Heart left ventricle (tissue), 16 donors: Measurements from ENCODE around the gene ZDHHC3. TPM values are rescaled to one million over a fixed set of nuclear protein-coding genes. Genes with fewer than 3 reads are reported as not detected.

Source experiments
- ATAC-seq, 4 donors: fragments of 200-7000 bp; cut with Tn5 transposase; one replicate each; pipeline ENCODE4 v1.9.1; 2020 to 2022; ENCODE audit warnings: moderate library complexity in 4 of 4, mild to moderate bottlenecking in 3 of 4, moderate number of reproducible peaks in 1 of 4
- DNase-seq, 5 donors: peaks; one replicate each; pipeline ENCODE4 v3.0.0-alpha.2; 2020
- H3K27ac ChIP-seq, 12 donors: fragments of 200-600 bp; sonication (generic) in 4 of 12; one replicate each; pipeline versions ENCODE4 v1.5.0 to v1.8.0; 2016 to 2022; ENCODE audit warnings: mild to moderate bottlenecking in 2 of 12
- H3K27me3 ChIP-seq, 9 donors: fragments of 200-600 bp; sonication (generic) in 2 of 9; one replicate each; pipeline versions ENCODE4 v1.5.1 to v1.8.0; 2016 to 2022; ENCODE audit warnings: mild to moderate bottlenecking in 3 of 9
- H3K36me3 ChIP-seq, 9 donors: fragments of 200-600 bp; sonication (generic) in 2 of 9; one replicate each; pipeline versions ENCODE4 v1.5.0 to v1.8.0; 2018 to 2022; ENCODE audit warnings: mild to moderate bottlenecking in 2 of 9
- H3K4me1 ChIP-seq, 12 donors: fragments of 200-600 bp; sonication (generic) in 4 of 12; one replicate each; pipeline versions ENCODE4 v1.5.0 to v1.8.0; 2016 to 2022; ENCODE audit warnings: mild to moderate bottlenecking in 3 of 12
- H3K4me3 ChIP-seq, 12 donors: fragments of 200-600 bp; sonication (generic) in 4 of 12; one replicate each; pipeline versions ENCODE4 v1.5.0 to v1.8.0; 2017 to 2022; ENCODE audit warnings: mild to moderate bottlenecking in 9 of 12, moderate library complexity in 4 of 12
- H3K9me3 ChIP-seq, 12 donors: fragments of 200-600 bp; sonication (generic) in 4 of 12; one replicate each; pipeline versions ENCODE4 v1.5.0 to v1.8.0; 2016 to 2022; ENCODE audit warnings: mild to moderate bottlenecking in 1 of 12
- POLR2A ChIP-seq, 2 donors: fragments of 450-650 bp; IDR thresholded peaks; one replicate each; pipeline ENCODE4 v1.6.1; 2017; ENCODE audit warnings: antibody characterized with exemption in 2 of 2, mild to moderate bottlenecking in 2 of 2, moderate library complexity in 2 of 2
- WGBS, 4 donors: extraction: QIAGEN DNeasy Blood & Tissue Kit in 2 of 4; methylation state at CpG; one replicate each; pipeline versions ENCODE4 v1.1.5 to v1.1.7; 2013 to 2018; 5-methylcytosine and 5-hydroxymethylcytosine counted together
- intact Hi-C, 10 donors: fragments of 100-400 bp; cut with DNase I; formaldehyde crosslinking; loops; one replicate each; pipeline versions ENCODE4 v1.11.1 to v1.14.2; 2022
- polyA plus RNA-seq, 2 donors: library from polyadenylated mRNA; stranded (reverse); fragments of 200-250 nt; gene quantifications; one replicate each; pipeline ENCODE4 v1.2.3, GENCODE V29; 2013
- total RNA-seq, 9 donors: library from RNA; depleted of rRNA in 2 of 9; stranded (reverse); fragments of >200 nt in 2 of 9; fragmentation: NEBNext Ultra II Directional in 3 of 9; extraction: Animal tissue kit (Norgen Biotek cat#: 25700) in 3 of 9; gene quantifications; one replicate each; pipeline versions ENCODE4 v1.1.0 to v1.2.4, GENCODE V29; 2016 to 2023
- TF ChIP-seq, protein P1 (sequence below), 12 donors: fragments of 200-600 bp; sonication (generic) in 4 of 12; IDR thresholded peaks; one replicate each; pipeline versions ENCODE4 v1.5.0 to v1.8.0; 2018 to 2022; ENCODE audit warnings: antibody characterized with exemption in 12 of 12, mild to moderate bottlenecking in 5 of 12
- donor health status: ischemic (EF 13 %, LVEDD 7.1; RV severe dilation, severe dysfunction).
- donor health status: healthy with polysubstance abuse.
- donor health status: DM: no; HTN: yes; CAD: no.
- donor health status: DM: no; HTN: no; CAD: no.
- donor health status: ischemic (EF 25% LVEDD 6.9; RV normal size, moderate dysfunction).
- donor health status: ischemic (EF 25% LVEDD 5.7; RV mildly dilated, moderate dysfunction).
- donor health status: healthy.
- donor health status: DM: yes; HTN: yes; CAD: no.
- donor health status: ischemic (EF 35%, LVEDD 5.7; RV mildly dilated, moderate dysfunction).
- donor health status: nonischemic (EF 11% LVEDD 7.7; RV severe dilation, severe dysfunction).
- donor health status: DM: yes; HTN: yes; CAD: no.
- donor health status: PGD.
- donor health status: ischemic (EF 29% LVEDD 5.4; RV normal size, mild dysfunction).
- donor health status: nonischemic (EF 23%, LVEDD 6.1; RV moderate dilation, normal function).

ZDHHC3 gene
- total and polyA plus RNA-seq, 11 donors: 17.9 to 94.7 (median 52.7) TPM

DNA sequence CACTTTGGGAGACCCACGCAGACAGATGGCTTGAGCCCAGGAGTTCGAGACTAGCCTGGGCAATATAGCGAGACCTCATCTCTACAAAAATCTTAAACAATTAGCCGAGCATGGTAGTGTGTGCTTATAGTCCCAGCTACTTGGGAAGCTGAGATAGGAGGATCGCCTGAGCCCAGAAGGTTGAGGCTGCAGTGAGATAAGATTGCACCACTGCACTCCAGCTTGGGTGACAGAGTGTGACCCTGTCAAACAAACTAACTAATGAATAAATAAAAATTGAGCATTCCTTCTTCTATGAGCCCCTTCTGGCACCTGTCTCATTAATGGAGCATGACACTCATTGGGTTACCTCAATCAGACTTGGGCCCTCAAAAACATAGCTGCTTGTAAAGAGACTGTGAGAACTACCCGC, 7.5 kb downstream of the ZDHHC3 start:
- DNase-seq (no peak), ATAC-seq (no peak)
- H3K9me3 ChIP-seq: no peaks in the 10 kb centered on the region
- H3K4me1 ChIP-seq: peaks cover 0 to 54% (median 33%) of the 10 kb centered on the region in 12 donors
- 80 to 84% (median 83%) methylated on average over 6 of the region's 6 CpGs for WGBS, 4 donors
- intact Hi-C loops: no loop called here
- no peak overlapping the region for H3K4me3 ChIP-seq
- no peak for TF ChIP-seq POLR2A (IDR thresholded peaks at IDR 0.05)
- TF ChIP-seq, protein P1, sequence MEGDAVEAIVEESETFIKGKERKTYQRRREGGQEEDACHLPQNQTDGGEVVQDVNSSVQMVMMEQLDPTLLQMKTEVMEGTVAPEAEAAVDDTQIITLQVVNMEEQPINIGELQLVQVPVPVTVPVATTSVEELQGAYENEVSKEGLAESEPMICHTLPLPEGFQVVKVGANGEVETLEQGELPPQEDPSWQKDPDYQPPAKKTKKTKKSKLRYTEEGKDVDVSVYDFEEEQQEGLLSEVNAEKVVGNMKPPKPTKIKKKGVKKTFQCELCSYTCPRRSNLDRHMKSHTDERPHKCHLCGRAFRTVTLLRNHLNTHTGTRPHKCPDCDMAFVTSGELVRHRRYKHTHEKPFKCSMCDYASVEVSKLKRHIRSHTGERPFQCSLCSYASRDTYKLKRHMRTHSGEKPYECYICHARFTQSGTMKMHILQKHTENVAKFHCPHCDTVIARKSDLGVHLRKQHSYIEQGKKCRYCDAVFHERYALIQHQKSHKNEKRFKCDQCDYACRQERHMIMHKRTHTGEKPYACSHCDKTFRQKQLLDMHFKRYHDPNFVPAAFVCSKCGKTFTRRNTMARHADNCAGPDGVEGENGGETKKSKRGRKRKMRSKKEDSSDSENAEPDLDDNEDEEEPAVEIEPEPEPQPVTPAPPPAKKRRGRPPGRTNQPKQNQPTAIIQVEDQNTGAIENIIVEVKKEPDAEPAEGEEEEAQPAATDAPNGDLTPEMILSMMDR (IDR thresholded peaks at IDR 0.05): no peak
- H3K36me3 ChIP-seq: peaks cover 0 to 5% (median 0%) of the 10 kb centered on the region in 9 donors
- H3K27me3 ChIP-seq: no peaks in the 10 kb centered on the region
- H3K27ac ChIP-seq: peak overlapping the region in 2 of 12 donors; percentile 48 to 54

DNA sequence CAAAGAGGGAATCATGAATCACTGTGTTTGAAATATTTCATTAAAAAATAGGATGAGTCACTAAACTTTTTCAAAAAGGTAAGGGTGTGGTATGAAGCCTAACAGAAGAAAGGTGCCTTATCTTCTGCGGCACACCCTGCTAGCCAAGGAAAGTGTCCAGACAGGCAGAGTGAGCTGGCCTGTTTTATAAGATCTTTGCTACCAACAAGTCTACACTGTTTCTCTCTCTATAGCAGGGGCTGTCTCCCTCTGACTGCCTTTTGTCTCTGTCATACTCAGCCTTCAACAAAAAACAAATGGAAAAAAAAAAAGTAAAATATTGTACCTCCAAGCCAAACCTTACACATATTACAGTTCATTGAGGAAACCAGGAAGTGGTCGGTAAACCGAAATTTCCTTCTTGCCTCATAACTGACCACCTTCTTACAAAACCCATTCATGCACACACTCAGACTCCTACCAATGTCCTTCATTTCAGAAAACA, 9.1 kb downstream of the ZDHHC3 start:
- H3K27me3 ChIP-seq: no peaks in the 10 kb centered on the region
- ATAC-seq (no peak), DNase-seq (no peak)
- 76 to 88% (median 80%) methylated on average over 3 of the region's 3 CpGs for WGBS, 4 donors
- H3K9me3 ChIP-seq: no peaks in the 10 kb centered on the region
- no peak overlapping the region for H3K4me3 ChIP-seq
- TF ChIP-seq, protein P1 (IDR thresholded peaks at IDR 0.05): no peak
- TF ChIP-seq POLR2A (IDR thresholded peaks at IDR 0.05): no peak
- no peak overlapping the region for H3K27ac ChIP-seq
- peaks cover 0 to 5% (median 0%) of the 10 kb centered on the region in 9 donors for H3K36me3 ChIP-seq
- peaks cover 0 to 59% (median 44%) of the 10 kb centered on the region in 12 donors for H3K4me1 ChIP-seq
- intact Hi-C loops: no loop called here

DNA sequence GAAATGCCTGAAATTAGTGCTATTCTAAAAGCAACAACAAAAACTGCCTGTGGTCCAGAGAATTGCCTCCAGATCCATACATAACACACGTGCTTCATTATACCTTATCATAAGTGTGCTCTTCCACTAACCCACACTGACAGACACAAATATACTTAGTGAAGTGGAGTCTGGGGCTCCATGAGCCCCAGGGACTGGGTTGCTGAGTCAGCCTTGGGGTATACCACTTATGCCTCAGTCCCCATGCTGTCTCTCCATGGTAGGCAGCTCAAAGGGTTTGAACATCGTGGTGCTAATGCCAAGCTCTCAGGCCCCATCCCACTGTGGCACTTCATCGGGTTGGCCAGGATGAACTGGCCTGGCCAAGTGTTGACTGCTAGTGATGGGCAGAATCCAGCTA, 10.8 kb downstream of the ZDHHC3 start:
- Histone ChIP-seq H3K27me3 (no peaks in the 10 kb centered on the region), H3K27ac (no peak overlapping the region), H3K9me3 (no peaks in the 10 kb centered on the region), H3K4me3 (no peak overlapping the region), H3K36me3 (no peaks in the 10 kb centered on the region), H3K4me1 (peaks cover 0 to 68% (median 44%) of the 10 kb centered on the region in 12 donors)
- DNase-seq (no peak), ATAC-seq (no peak)
- intact Hi-C loops: no loop called here
- no peak for TF ChIP-seq POLR2A (IDR thresholded peaks at IDR 0.05)
- TF ChIP-seq, protein P1 (IDR thresholded peaks at IDR 0.05): no peak
- 76 to 87% (median 82%) methylated on average over 3 of the region's 3 CpGs for WGBS, 4 donors

DNA sequence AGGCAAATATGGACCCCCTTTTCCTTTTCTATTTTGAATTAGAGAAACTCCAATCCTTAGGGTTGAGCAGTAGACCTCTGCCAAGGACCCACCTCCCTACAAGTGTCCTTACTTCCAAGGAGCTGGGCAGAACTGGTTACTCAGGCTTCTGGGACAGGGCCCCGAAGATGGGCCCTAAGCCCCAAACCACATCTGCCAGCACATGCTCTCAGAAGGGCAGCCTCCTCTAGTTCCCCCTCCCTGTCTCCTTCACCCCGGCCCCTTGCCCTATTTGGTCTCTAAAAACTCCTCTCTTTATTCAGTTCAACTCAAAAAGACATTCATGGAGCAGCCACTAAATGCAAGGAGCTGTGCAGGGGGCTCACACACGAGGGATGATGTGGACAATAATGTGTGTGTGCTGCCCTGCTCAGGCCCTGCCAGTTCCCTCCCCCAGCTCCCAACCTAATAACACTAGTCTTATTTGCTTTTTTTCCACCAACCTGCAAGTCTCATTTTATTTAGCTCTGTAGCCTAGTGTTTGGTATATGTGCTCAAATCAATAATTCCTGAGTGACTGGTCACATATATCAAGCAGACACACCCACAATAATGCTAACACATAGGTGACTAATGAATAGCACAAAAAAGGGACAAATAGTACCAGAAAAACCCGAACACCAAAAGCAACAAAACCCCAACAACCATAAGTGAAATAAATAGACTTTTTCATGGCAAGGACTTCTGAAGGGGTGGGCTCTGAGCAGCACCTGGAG, 12.2 kb downstream of the ZDHHC3 start:
- peaks cover 0 to 54% (median 34%) of the 10 kb centered on the region in 12 donors for H3K4me1 ChIP-seq

More for the DNA sequence above, 12.2 kb downstream of the ZDHHC3 start:
- ATAC-seq (no peak), DNase-seq (no peak)
- Histone ChIP-seq H3K36me3 (peaks cover 0 to 6% (median 4%) of the 10 kb centered on the region in 9 donors), H3K27ac (no peak overlapping the region), H3K4me3 (no peak overlapping the region), H3K9me3 (no peaks in the 10 kb centered on the region), H3K27me3 (no peaks in the 10 kb centered on the region)
- TF ChIP-seq POLR2A (IDR thresholded peaks at IDR 0.05): no peak
- TF ChIP-seq, protein P1 (IDR thresholded peaks at IDR 0.05): no peak
- 86 to 96% (median 90%) methylated on average over 4 of the region's 4 CpGs for WGBS, 4 donors
- intact Hi-C loops: no loop called here
